DMS153 treated with DMSO at 0.1 percent for 48 hours (cell line): ENCODE data around the gene TRIM44.

ENCODE experiments used
- DNase-seq: peaks from one replicate; lab custom pipeline; 2025; ENCODE audit not compliant: unreplicated experiment; lab: John Stamatoyannopoulos, UW

Gene TRIM44

GRCh38 chr11:35662649-35663407, at the start of gene TRIM44:
TRIM44 (plus strand) TSS chr11:35662775; CDS start chr11:35663112, 337 bp downstream.
- DNase-seq = peak; percentile 71

GRCh38 chr11:35614939-35615569, 47.5 kb upstream of the TRIM44 start:
- DNase-seq = no peak

GRCh38 chr11:35615921-35616900, 46.4 kb upstream of the TRIM44 start:
- peak; percentile 76 for DNase-seq

- no peak for DNase-seq
Measured at GRCh38 chr11:35617316-35617686, 45.3 kb upstream of the TRIM44 start.

GRCh38 chr11:35617687-35618496, 44.7 kb upstream of the TRIM44 start, which contains the start of gene FJX1:
FJX1 (plus strand) TSS chr11:35618460; CDS start chr11:35618637, 177 bp downstream.
- DNase-seq = peak; percentile 49

GRCh38 chr11:35618497-35619115, 44.0 kb upstream of the TRIM44 start:
- DNase-seq = no peak

GRCh38 chr11:35619116-35619854, 43.3 kb upstream of the TRIM44 start:
- no peak for DNase-seq

GRCh38 chr11:35619855-35620640, 42.5 kb upstream of the TRIM44 start:
- peak; percentile 10 for DNase-seq

- DNase-seq = no peak
Measured at GRCh38 chr11:35620795-35621194, 41.8 kb upstream of the TRIM44 start.

GRCh38 chr11:35621620-35622019, 41.0 kb upstream of the TRIM44 start:
- no peak for DNase-seq

- DNase-seq = no peak
Measured at GRCh38 chr11:35622070-35622469, 40.5 kb upstream of the TRIM44 start.

GRCh38 chr11:35623621-35624168, 38.9 kb upstream of the TRIM44 start:
- DNase-seq = no peak

GRCh38 chr11:35624316-35624715, 38.3 kb upstream of the TRIM44 start:
- no peak for DNase-seq

- DNase-seq = no peak
Measured at GRCh38 chr11:35624781-35625180, 37.8 kb upstream of the TRIM44 start.

- DNase-seq = no peak
Measured at GRCh38 chr11:35626501-35626900, 36.1 kb upstream of the TRIM44 start.

- DNase-seq = no peak
Measured at GRCh38 chr11:35629511-35629910, 33.1 kb upstream of the TRIM44 start.

GRCh38 chr11:35629914-35630313, 32.7 kb upstream of the TRIM44 start:
- DNase-seq = no peak

GRCh38 chr11:35631891-35632290, 30.7 kb upstream of the TRIM44 start:
- DNase-seq = no peak
